CD4-positive, alpha-beta T cell treated with Interleukin-10 for 1 hour (primary cell): ENCODE measurements around the gene MS4A8.
"Not testable (repeated sequence)": the region's sequence is repeated elsewhere in the genome, so short reads cannot be mapped to it uniquely, and the experiment has no call there.

Experiments used
- DNase-seq: peaks from one replicate; pipeline ENCODE4 v3.0.0-alpha.2; 2020

MS4A8 gene, protein sequence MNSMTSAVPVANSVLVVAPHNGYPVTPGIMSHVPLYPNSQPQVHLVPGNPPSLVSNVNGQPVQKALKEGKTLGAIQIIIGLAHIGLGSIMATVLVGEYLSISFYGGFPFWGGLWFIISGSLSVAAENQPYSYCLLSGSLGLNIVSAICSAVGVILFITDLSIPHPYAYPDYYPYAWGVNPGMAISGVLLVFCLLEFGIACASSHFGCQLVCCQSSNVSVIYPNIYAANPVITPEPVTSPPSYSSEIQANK

DNA sequence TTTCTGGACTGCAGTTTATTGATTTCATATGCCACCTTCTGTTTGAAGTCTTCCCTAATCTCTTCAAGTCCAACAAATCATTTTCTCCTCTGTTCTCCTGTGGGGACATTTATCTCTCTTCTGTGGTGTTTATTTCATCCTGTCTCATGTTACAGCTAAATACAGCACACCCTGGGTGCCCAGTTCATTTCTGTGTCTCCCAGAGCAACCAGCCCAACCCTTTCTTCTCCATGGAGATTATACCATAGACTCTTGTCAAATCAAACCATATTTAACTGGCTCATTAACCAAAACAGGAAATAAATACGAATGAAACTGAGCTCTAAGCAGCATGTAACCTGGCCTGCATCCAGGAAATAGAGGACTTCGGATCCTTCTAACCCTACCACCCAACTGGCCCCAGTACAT lies at the start of gene MS4A8:
TSS of gene MS4A8 (plus strand) at position 329 of the 408 bp plus-strand sequence. CDS start 1,249 bp downstream, outside the sequence.
- DNase-seq, result no peak

DNA sequence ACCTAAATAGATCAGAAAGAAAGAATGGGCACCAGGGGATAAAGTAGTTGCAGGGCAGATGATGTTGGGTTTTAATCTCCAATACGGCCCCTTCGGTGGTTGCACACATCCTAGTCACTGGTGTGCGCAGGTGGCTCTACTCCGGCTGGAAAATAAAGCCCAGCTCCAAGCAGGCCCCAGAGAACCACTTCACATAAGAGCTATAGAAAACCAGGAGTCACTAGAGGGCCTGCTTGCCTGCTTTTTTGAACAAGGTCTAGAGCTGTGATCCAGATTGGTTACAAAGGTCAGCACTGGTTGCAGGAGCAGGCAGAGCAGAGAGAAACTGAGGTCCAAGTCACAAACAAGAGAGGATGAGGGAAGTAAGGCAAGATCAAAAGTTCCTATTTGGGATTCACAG lies 41.5 kb upstream of the MS4A8 start:
- no peak for DNase-seq

DNA sequence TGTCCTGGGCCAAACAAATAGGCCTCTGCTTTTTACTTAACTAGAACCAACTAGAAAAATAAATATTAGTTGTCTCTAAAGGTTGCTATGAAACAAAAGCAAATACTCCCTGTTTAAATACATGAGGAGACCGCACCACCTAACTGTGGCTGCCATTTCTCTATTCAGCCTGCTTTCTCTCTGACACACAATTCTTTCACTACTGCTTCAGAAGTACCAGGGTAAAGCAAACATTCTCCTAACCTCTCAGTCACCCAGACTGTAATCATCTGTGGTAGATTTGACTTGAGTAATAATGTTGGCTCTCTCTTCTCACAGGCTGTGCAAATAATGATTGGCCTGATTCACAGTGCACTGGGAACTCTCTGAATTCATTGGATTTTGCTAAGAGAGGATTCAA lies 41.0 kb upstream of the MS4A8 start:
- DNase-seq, result no peak

DNA sequence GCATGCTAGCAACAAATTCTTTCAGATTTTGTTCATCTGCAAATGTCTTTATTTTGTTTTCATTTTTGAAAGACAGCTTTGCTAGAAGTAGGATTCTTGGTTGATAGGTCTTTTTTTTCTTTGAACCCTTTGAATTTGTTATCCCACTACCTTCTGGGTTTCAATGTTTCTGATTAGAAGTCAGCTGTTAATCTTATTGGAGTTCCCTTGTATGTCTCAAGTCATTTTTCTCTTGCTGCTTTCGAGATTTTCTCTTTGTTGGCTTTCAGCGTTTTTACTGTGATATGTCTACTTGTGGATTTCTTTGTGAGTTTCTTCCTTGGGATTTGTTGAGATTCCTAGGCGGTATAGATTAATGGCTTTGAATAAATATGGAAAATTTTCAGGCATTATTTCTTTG lies 27.2 kb upstream of the MS4A8 start:
- DNase-seq, result no peak

DNA sequence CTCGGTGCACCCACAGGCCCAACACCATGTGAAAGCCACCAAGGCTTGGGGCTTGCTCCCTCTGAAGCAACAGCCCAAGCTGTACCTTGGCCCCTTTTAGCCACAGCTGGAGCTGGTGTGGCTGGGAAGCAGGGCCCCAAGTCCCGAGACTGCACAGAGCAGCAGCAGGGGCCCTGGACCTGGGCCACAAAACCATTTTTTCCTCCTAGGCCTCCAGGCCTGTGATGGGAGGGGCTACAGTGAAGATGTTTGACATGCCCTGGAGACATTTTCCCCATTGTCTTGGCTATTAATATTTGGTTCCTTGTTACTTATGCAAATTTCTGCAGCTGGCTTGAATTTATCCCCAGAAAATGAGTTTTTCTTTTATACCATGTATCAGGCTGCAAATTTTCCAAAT lies 21.2 kb upstream of the MS4A8 start:
- not testable (repeated sequence) for DNase-seq

DNA sequence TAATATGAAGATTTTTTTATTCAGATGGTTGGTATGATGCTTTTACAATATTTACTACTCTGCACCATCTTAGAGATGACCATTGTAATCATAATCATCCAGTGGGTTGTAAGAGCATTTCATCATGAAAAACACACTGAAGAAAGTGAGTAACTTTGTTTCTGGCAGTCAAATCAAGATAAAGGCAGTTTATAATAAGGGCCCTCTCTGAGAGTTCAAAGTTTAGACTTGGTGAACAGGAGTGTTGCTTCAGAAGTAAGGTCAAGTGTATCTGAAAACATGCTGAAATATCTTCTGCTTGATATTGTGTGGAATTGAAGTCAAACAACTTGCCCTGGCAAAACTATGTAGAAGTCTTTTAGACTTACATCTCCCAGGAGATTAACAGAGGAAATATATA lies 19.5 kb upstream of the MS4A8 start:
- DNase-seq, result no peak

DNA sequence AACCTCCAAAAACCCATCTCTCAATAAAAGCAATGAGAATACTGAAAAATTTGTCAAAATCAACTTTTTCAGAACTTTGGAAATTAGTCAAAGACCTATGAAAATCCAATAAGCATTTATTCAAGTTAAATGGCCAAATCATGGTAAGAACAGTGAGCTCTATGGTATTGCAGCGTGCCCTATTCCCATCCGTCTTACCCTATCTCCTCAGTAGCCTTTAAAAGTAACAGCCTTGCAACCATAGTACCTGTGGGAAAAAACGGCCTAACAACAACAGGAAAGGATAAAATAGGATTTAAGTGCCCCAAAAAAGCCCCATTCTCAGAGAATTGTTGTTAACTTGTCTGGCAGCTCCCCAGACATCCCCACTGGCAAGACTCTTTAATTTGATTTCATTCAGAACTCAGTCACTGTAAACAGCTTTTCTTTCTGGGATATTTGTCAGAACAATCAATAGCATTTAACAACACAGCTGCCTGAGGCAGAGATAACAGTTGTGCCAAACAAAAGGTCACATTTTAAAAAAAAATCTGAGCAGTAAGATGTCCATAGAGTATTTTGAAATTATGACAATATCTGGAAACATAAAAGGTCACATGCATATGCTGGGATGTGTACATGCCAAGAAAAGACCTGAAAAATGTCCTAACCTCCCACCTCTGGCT lies 18.8 kb upstream of the MS4A8 start:
- no peak for DNase-seq

DNA sequence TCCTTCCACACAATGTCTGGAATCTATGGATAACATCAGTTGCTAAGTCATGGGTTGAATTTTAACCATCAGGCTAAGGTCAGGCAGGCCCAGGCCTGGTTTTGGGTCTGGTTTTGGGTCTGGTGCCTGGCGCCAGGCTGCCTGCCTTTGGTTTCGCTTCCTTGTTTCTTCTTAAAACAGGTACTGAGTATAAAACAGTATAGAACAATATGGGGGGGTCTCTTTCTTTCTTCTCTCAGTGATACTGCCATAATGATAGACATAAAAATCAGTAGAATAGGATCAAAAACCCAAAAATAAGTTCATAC lies 14.9 kb upstream of the MS4A8 start:
- DNase-seq, result not testable (repeated sequence)

DNA sequence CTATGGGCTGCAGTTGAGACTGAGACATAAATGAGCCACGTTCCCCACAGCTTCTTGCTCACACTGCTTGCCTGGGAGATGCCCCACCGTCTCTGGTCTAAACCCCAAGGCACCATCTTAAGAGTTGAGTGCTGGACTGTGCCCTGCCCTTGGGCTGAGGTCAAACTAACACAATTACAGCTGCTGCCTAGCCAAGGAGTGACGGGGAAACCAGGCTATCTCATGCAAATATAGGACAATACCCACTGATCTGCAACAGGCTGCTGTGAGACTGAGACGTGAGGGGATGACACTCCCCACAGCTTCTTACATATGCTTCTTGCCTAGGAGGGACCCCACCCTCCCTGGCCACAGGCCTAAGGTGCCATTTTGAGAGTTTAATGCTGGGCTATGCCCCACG lies 7.8 kb upstream of the MS4A8 start:
- DNase-seq, result no peak

DNA sequence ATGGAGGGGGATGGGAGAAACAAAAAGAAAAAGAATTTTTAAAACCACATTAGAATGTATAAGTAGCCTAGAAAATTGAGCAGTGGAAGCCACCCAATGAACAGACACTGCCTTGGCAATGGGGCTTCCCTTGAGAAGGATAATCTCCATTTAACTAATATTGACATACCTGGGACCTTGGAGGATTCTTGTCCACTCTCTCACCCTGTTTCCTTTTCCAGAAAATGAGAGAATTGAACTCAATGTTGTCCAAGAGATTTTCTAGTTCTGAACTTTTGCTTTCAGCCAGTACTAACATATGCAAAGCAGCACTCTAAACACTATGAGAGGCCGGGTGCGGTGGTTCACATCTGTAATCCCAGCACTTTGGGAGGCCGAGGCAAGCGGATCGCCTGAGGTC lies 524 bp downstream of the MS4A8 start:
- no peak for DNase-seq

DNA sequence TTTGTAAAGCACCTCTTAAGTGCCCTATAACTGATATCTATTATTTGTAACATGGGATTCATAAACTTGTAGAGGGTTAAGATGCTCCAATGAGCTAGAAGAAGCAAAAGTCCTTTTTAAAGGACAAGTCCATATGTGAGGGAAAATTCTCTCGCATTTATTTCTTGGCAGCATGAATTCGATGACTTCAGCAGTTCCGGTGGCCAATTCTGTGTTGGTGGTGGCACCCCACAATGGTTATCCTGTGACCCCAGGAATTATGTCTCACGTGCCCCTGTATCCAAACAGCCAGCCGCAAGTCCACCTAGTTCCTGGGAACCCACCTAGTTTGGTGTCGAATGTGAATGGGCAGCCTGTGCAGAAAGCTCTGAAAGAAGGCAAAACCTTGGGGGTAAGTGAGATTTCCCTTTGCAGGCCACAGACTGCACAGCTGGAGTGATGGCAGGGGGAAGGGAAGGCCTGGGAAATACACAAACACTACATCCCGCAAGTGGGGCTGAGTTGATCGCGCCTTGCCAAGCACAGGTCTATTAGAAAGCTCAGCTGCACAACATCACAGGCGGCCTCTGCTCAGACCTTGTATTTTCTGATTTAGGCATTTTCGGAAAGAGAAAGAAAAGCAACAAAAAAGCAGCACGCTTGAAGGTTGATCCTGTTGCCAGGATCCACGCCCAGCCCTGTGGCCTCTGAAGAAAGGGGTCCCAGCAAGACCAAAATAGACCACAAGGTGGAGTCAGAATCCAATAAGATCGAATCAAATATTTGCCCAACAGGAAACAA lies 1.5 kb downstream of the MS4A8 start:
- no peak for DNase-seq

DNA sequence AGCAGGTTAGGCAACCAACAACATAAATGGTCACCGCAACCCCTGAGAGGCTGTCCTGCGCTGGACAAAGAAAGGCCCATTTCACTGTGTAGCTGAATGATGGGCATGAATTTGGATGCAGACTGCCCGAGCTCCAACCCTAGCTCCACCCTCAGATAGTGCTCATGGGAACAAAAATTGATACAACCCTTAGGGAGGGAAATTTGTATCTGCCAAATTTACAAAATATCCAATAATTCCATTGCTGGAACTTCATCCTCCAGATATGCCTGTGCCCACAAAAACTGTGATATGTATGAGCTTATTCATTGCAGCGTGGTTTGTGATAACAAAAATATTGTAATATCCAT lies 2.0 kb downstream of the MS4A8 start:
- no peak for DNase-seq

DNA sequence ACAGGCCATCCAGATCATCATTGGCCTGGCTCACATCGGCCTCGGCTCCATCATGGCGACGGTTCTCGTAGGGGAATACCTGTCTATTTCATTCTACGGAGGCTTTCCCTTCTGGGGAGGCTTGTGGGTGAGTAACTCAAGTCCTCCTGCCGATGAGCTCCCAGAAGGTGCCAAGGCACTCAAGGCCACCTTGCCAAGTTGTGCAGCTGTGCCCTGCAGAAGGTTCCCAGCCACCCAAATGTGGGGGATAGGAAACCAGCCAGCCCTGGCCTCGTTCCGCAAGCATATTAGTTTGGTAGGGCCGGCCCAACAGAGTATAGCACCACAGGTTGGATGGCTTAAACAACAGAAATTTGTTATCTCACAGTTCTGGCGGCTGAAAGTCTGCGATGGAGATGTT lies 4.0 kb downstream of the MS4A8 start:
- DNase-seq, result no peak

DNA sequence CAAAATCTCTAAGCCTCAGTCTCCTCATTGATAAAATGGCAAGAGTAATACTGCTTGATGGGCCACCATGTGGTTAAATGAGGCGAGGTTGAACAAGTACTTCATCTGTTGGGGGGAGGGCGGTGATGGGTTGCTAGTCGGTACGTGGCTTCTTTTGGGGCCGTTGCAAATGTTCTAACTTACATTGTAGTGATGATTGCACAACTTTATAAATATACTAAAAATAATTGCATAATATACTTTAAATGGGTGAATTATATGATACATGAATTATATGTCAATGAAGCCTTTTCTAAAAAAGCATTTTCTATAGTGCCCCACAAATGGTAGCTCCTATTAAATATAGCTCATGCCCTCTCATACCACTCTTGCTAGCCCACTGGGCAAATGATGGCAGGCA lies 6.5 kb downstream of the MS4A8 start:
- DNase-seq, result no peak

DNA sequence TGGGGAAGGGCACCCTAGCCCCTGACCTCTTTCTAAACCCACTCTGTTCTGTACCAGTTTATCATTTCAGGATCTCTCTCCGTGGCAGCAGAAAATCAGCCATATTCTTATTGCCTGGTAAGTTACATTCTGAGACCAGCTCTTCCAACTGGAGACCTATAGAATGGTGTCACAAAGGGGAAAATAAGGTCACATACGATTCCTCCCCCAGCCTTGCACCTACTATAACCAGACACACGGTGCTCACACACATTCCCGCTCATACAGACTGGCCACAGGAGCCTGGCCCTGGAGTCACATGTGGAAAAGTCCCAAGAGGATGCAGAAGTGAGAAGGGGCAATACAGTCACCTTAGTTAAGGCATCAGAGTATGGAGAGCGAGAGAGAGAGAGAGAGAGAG lies 7.5 kb downstream of the MS4A8 start:
- no peak for DNase-seq

DNA sequence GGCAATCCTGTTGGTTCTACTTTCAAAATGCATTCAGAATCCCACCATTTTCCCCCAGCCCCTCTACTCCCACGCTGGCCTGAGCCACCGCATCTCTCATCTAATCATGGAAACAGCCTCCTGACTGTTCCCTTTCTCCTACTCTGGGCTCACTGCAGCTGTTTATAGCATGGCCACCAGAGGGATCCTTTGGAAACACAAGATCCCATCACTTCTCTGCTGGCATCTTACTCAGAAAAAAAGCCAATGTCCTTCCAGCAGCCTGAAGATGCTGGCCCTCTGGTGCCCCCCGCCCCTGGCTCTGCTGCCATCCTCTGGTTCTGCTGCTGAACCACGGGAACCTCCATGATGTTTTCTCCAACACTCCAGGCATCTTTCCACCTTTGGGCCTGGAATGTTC lies 11.1 kb downstream of the MS4A8 start:
- DNase-seq, result no peak

DNA sequence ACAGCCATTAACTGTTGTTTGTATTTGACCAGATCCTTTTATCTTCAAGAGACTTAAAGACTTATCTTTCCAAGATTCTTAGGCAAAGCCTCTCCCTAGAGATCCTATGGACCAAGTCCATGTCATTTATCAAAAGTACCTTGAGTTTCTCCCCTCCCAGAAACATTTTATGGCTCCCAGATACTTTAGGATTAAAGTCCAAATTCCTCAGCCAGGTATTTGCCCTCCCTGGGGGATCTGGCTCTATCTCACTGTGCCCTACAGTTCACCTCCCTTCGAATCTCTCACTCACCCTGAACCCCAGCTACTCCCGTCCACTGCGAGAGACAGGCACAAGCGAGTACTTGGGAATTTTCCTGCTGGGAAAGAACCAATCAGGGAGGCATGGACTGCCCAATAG lies 11.9 kb downstream of the MS4A8 start:
- DNase-seq, result no peak

DNA sequence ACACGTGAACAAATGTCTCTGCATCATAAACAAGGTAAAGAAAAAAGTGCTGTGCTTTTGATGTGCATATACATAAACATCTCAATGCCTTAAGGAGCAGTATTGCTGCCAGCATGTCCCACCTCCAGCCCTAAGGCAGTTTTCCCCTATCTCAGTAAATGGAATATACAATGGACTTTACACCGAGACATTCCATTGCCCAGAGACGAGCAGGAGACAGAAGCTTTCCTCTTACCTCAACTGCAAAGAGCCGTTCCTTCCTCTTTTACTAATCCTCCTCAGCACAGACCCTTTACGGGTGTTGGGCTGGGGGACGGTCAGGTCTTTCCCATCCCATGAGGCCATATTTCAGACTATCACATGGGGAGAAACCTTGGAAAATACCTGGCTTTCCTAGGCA lies 14.0 kb downstream of the MS4A8 start:
- DNase-seq, result not testable (repeated sequence)

DNA sequence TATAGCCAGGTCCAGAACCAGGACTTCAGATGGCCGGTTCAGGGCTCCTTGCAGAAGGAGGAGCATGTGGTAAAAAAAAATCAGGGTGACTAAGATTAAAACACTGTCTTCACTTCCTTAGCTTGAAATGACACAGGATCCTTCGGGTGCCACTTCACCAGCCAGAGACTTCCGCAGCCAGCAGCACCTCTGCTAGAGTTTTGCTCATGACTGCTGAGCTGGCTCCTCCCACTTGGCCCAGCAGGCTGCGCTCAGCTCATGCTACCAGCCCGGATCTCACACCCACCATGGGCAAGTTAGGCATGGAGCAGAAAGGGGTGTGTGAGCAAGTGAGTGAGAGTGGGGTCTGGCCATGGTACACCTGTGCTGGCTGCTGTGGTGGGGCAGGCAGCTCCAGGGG lies 18.5 kb downstream of the MS4A8 start:
- DNase-seq, result peak; percentile 25

DNA sequence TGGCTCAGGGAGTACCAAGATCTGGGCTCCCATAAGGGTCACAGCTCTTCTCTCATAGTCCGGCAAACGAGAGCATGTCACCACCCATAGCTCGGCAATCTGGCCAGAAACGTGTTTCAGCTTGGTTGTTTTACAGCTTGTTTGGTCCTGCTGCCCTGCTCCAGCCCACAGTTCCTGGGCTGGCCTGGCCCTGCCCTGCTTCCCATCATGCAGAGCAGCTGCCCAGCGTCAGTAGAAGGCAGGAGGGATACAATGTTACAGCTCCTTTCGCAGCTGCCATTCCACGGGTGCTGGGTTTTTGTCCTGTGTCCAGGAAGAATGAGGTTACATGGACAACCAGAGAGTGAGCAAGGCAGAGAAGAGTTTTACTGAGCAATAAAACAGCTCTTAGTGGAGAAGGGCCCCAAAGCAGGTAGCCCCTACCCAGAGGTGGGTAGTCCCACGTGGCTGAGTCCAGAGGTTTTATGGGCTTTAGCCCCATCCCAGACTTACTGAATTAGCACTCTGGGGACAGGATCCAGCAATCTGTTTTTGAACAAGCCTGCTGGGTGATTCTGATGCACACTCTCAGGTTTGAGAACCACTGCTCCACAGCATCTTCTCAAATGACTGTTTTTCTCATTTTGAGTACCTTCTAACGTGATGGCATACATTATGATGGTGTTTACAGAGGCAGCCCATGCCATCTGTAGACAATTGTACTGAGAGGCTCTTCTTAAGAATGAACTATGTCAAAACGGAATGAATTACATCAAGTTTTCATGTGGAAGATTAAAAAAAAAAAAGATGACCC lies 19.3 kb downstream of the MS4A8 start:
- no peak for DNase-seq

DNA sequence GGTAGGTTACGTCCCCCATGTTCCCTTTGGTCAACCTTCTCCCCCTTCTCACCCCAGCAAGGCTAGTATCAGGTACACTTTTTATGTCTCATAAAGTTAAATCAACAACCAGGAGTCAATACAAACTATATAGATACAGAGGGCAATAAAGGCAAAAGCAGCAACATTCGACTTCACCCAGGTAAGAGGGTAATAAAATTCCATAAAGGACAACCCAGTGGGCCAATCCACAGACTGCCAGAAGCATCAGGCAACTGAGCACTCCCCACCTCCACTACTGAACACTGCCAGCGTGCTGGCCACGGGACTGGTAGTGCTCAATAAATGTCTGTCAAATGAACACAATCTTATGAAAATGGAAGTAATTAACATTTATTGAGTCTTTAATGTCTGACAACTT lies 20.0 kb downstream of the MS4A8 start:
- no peak for DNase-seq

DNA sequence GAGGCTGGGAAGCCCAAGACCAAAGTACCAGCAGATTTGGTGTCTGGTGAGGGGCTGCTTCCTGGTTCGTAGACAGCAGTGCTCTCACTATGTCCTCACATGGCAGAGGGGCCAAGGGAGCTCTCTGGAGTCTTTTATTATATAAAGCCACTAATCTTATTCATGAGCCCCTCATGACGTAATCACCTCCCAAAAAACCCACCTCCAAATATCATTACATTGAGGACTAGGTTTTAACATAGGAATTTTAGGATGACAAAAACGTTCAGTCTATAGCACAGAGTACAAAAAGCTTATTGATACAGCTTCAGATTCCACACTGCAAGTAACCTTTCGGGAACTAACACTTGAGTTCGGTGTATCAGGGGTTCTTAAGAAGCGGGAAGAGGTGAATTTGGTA lies 21.0 kb downstream of the MS4A8 start:
- no peak for DNase-seq

DNA sequence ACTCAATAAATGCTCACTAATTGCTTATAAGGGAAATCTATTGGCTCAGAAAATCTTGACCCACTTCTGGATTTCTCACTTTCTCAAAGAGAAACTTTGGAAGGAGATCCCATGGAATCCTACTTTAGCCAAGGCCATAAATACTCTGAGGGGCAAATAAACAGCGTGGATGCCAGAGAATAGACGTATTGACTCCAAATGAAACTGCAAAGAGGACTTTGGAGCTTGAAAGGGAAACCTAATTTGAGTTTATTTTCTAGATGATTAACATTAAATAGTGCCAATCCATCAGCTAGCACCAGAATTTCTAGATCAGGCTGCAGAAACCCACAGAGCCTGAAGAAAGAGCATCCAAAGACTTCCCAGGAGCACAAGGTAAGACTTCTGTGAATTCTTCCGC lies 25.0 kb downstream of the MS4A8 start, which contains the start of gene MS4A18:
TSS of gene MS4A18 (plus strand) at position 301 of the 400 bp plus-strand sequence.
- no peak for DNase-seq

DNA sequence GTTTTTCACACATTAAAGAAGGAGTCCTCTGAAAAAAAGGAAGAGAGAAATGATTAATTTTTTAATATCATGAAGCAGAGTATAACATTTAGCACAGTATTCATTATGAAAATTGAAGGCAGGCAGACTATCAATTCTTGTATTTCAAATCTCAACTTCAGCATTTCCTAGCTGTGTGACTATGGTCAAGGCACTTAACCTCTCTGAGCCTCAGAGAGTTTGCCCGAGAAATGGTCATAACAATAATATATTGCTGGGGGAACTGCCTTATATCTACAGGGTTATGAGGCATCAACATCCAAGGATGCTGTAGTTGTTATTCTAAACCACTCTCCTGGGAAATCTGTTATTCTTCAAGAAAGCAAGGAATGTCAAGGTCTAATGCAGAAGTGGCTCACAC lies 26.2 kb downstream of the MS4A8 start:
- DNase-seq, result no peak
